MG63 (cell line): Measurements from ENCODE around the gene NCKIPSD. TPM values are rescaled to one million over a fixed set of nuclear protein-coding genes. Genes with fewer than 3 reads are reported as not detected.
A peak's percentile ranks its signal among the peaks of the same experiment; 100 is the strongest.

Source experiments
- DNase-seq: peaks from one replicate; pipeline ENCODE4 v3.0.0-alpha.2; 2020
- H3K27me3 ChIP-seq: fragments of 250-450 bp; sonication (Bioruptor Pico); 2 replicates; pipeline ENCODE4 v1.5.1; 2020; ENCODE audit warnings: mild to moderate bottlenecking, moderate library complexity
- H3K36me3 ChIP-seq: fragments of 250-450 bp; sonication (Bioruptor Pico); 2 replicates; pipeline ENCODE4 v1.5.1; 2020; ENCODE audit warnings: mild to moderate bottlenecking, moderate library complexity
- H3K4me3 ChIP-seq: fragments of 250-450 bp; sonication (Bioruptor Pico); 2 replicates; pipeline ENCODE4 v1.5.1; 2020; ENCODE audit warnings: mild to moderate bottlenecking, moderate library complexity
- H3K9me3 ChIP-seq: fragments of 250-450 bp; sonication (Bioruptor Pico); 2 replicates; pipeline ENCODE4 v1.5.1; 2020; ENCODE audit warnings: mild to moderate bottlenecking, moderate library complexity
- total RNA-seq: library from RNA; depleted of rRNA; stranded (reverse); fragments of >200 nt; shearing (Covaris generic); gene quantifications from 2 replicates; pipeline ENCODE4 v1.2.3, GENCODE V29; 2014; ENCODE audit warnings: low replicate concordance

NCKIPSD gene
- total RNA-seq, 1 experiment from 2014 or later, result 4.8 TPM

DNA sequence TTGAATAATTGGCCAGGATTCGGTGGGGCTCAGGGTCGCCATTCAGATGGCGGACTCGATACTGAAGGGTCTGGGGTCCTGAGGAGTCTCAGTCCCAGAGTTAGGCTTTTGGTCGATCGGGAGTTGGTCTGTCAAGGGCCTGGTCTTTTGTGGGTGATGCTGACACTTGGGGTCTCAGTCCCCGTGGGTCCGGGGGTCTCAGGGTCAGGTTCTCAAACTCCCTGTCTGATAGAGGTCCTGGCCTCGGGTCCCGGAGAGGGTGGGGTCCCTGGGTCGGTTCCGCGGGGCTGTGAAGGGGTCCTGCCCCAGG lies 467 bp downstream of the NCKIPSD start:
- Histone ChIP-seq H3K4me3 (peak overlapping the region; percentile 72), H3K36me3 (peaks cover 5% of the 10 kb centered on the region), H3K27me3 (no peaks in the 10 kb centered on the region), H3K9me3 (no peaks in the 10 kb centered on the region)
- DNase-seq, result no peak

DNA sequence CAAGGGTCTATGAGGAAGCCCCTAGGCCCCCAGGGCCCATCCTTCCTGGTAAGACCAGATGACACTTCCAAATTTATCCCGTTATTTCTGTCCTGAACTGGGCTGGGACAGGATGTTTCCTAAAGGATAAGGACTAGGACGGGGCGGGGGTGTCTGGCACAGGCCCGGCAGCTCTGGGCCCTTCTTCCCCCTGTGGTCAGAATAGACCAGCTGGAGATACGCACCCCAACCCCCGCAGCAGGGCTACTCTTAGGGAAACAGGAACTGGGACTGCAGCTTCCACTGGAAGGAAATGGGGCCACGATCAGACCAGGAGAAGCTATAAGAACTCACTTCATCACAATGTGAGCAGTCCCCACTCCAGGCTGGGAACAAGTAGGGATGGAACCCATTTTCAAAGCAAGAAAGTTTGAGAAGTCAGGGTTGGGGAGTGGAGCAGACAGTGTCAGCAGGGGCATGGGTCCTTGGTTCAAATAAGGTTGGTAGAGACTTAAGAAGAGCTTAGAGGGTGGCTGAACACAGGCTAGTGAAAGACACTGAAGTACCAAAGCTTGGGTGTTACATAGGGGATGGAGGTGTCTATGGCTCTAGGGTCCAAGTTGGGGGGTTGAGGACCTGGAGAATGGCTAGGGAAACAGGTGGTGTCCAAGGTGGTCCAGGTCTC lies 1.1 kb downstream of the NCKIPSD start:
- no peak for DNase-seq
- Histone ChIP-seq H3K36me3 (peaks cover 3% of the 10 kb centered on the region), H3K27me3 (no peaks in the 10 kb centered on the region), H3K4me3 (no peak overlapping the region), H3K9me3 (no peaks in the 10 kb centered on the region)

GRCh38 chr3:48684054-48684349 lies 1.7 kb downstream of the NCKIPSD start:
- peaks cover 3% of the 10 kb centered on the region; the same call in 1 of the 2 replicates for H3K36me3 ChIP-seq
- no peaks in the 10 kb centered on the region for H3K9me3 ChIP-seq
- no peak for DNase-seq
- no peak overlapping the region for H3K4me3 ChIP-seq
- H3K27me3 ChIP-seq, result no peaks in the 10 kb centered on the region

- H3K27me3 ChIP-seq, result no peaks in the 10 kb centered on the region
- H3K36me3 ChIP-seq, result peaks cover 3% of the 10 kb centered on the region; the same call in 1 of the 2 replicates
- no peak for DNase-seq
- no peaks in the 10 kb centered on the region for H3K9me3 ChIP-seq
- H3K4me3 ChIP-seq, result no peak overlapping the region
Measured at GRCh38 chr3:48682786-48683185, 2.9 kb downstream of the NCKIPSD start.

GRCh38 chr3:48681974-48682610 lies 3.6 kb downstream of the NCKIPSD start:
- H3K4me3 ChIP-seq, result no peak overlapping the region
- no peaks in the 10 kb centered on the region for H3K27me3 ChIP-seq
- no peaks in the 10 kb centered on the region for H3K36me3 ChIP-seq
- no peak for DNase-seq
- no peaks in the 10 kb centered on the region for H3K9me3 ChIP-seq

GRCh38 chr3:48681541-48681880 lies 4.2 kb downstream of the NCKIPSD start:
- Histone ChIP-seq H3K36me3 (no peaks in the 10 kb centered on the region), H3K27me3 (no peaks in the 10 kb centered on the region), H3K4me3 (no peak overlapping the region), H3K9me3 (no peaks in the 10 kb centered on the region)
- no peak for DNase-seq

- no peak for DNase-seq
- H3K4me3 ChIP-seq, result no peak overlapping the region
- H3K9me3 ChIP-seq, result no peaks in the 10 kb centered on the region
- H3K36me3 ChIP-seq, result no peaks in the 10 kb centered on the region
- no peaks in the 10 kb centered on the region for H3K27me3 ChIP-seq
Measured at GRCh38 chr3:48680811-48681540, 4.7 kb downstream of the NCKIPSD start.

- no peaks in the 10 kb centered on the region for H3K9me3 ChIP-seq
- no peaks in the 10 kb centered on the region for H3K36me3 ChIP-seq
- no peak overlapping the region for H3K4me3 ChIP-seq
- no peak for DNase-seq
- no peaks in the 10 kb centered on the region for H3K27me3 ChIP-seq
Measured at GRCh38 chr3:48679411-48680391, 6.0 kb downstream of the NCKIPSD start.

DNA sequence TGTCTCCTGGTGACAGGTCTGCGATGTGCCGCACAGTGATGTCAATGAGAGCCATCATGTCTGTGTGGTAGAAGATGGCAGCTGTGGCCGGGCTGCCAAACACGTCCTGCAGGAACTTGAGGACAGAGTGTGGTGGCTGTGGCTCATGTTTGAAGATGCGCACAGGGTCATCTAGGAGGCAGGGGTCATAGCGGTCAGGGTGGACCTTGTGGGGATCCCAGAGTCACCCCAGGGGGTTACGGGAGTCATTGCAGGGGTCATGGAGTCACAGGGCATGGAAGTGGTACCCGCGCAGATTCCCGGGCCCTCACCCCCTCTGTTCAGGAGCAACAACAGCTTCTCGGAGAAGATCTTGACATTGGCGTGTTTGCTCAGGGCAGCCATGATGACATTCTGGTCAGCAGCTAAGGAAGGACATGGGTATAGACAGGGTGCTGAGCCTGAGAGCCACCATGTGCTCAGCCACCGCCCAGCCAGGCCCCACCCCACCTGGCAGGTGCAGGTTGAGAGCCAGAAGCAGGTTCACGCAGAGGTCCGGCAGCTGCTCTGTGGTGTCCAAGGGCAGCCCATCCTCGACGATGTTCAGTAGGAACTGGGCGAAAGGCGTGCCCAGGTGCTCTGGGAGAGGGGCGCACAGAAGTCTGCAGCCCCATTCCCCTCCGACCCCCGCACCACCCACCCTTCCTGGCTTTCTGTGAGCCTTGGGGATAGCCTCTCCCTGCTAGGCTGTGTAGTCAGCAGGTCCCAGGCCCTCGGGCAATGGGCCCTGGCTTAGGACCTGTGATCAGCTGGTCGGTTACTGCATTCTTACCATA lies 6.9 kb downstream of the NCKIPSD start:
- no peak for DNase-seq
- no peak overlapping the region for H3K4me3 ChIP-seq
- no peaks in the 10 kb centered on the region for H3K27me3 ChIP-seq
- no peaks in the 10 kb centered on the region for H3K36me3 ChIP-seq
- no peaks in the 10 kb centered on the region for H3K9me3 ChIP-seq

DNA sequence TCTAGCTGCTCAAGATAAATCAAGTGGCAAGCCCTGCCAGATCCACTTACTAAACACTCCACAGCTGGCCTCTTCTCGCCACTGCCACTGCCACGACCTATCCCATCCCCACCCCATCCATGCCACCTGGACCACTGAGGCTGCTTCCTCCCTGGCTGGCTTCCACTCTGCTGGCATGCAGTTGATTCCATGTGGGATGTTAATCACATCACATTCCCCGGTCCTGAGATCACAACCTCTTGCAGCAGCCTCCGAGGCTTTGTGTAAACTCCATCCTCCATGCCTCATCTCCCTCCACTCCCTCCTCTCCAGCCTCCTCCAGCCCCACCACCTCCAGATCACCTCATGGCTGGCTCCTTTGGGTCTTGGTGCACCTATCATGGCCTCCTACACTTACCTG lies 7.7 kb downstream of the NCKIPSD start:
- no peak for DNase-seq
- Histone ChIP-seq H3K9me3 (no peaks in the 10 kb centered on the region), H3K36me3 (no peaks in the 10 kb centered on the region), H3K27me3 (no peaks in the 10 kb centered on the region), H3K4me3 (no peak overlapping the region)

DNA sequence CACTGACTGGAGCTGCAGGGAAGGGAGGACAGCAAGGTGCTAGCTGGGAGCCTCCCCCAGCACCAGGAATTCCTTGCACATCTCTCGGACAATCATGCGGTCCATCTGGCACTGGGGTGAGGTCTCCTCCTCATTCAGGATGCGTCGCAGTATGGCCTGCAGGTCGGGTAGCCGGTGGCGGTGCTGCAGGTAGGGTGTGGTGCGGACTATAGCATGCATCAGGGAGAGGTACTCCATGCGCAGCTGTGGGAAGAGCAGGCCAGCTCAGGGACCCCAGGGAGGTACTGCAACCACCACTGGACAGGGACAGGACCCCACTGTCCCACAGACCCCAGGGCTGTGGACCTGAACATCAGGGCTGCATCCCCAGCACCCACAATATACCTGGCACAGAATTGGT lies 11.2 kb downstream of the NCKIPSD start:
- H3K36me3 ChIP-seq, result no peaks in the 10 kb centered on the region
- DNase-seq, result no peak
- no peaks in the 10 kb centered on the region for H3K27me3 ChIP-seq
- H3K9me3 ChIP-seq, result no peaks in the 10 kb centered on the region
- H3K4me3 ChIP-seq, result no peak overlapping the region

DNA sequence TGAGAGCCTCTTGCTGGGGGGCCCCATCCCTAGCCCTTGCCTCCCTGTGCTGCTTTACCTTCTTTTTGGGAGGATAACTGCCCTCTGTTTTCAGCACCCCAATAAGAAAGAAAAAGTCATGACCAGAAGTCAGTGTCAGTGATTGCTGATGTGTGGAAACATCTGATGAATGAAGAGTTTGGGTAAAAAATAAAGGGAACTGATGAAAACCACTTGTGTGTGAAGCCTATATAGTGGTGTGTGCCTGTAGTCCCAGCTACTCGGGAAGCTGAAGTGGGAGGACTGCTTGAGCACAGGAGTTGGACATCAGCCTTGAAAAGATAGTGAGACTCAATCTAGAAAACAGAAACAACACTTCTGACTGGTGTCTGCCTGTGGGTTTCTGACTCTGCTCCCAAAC lies 13.2 kb downstream of the NCKIPSD start:
- no peaks in the 10 kb centered on the region for H3K9me3 ChIP-seq
- no peaks in the 10 kb centered on the region for H3K36me3 ChIP-seq
- no peak for DNase-seq
- H3K27me3 ChIP-seq, result no peaks in the 10 kb centered on the region
- H3K4me3 ChIP-seq, result no peak overlapping the region

DNA sequence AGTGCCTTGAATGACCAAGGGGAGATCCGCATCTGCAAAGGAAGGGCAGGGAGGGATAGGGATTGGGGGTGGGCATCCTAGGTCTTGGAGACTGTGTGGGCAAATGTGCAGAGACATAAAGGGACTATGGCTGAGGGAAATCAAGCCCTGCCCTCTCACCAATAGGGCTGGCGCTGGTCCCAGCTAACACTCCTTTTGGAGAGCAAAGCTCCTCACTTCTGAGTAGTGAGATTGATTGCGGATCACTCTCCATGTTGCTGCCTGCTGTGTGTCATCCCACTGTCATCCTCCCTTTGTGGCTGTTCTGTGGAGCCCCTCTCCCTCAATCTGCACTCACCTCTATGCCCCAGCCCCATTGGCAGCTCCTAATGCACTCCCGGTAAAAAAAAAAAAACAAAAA lies 20.8 kb downstream of the NCKIPSD start:
- Histone ChIP-seq H3K9me3 (no peaks in the 10 kb centered on the region), H3K4me3 (no peak overlapping the region), H3K36me3 (no peaks in the 10 kb centered on the region), H3K27me3 (0 out of 2 replicates have a peak, but pooled peaks cover 2% of the 10 kb centered on the region)
- DNase-seq, result no peak

DNA sequence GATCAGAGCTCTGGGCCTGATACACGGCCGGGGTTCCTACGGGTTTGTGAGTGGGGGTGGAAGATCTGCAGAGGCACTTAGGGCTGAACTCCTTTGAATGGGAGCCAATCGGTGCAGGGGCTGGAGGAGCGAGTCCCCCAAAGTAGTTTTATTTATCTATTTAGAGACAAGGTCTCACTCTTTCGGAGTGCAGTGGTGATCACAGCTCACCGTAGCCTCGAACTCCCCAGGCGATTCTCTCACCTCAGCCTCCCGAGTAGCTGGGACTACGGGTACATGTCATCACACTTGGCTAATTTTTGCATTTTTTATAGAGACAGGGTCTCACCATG lies 21.4 kb downstream of the NCKIPSD start:
- no peak for DNase-seq
- H3K36me3 ChIP-seq, result no peaks in the 10 kb centered on the region
- H3K9me3 ChIP-seq, result no peaks in the 10 kb centered on the region
- 0 out of 2 replicates have a peak, but pooled peaks cover 2% of the 10 kb centered on the region for H3K27me3 ChIP-seq
- no peak overlapping the region; the same call in 1 of the 2 replicates for H3K4me3 ChIP-seq

DNA sequence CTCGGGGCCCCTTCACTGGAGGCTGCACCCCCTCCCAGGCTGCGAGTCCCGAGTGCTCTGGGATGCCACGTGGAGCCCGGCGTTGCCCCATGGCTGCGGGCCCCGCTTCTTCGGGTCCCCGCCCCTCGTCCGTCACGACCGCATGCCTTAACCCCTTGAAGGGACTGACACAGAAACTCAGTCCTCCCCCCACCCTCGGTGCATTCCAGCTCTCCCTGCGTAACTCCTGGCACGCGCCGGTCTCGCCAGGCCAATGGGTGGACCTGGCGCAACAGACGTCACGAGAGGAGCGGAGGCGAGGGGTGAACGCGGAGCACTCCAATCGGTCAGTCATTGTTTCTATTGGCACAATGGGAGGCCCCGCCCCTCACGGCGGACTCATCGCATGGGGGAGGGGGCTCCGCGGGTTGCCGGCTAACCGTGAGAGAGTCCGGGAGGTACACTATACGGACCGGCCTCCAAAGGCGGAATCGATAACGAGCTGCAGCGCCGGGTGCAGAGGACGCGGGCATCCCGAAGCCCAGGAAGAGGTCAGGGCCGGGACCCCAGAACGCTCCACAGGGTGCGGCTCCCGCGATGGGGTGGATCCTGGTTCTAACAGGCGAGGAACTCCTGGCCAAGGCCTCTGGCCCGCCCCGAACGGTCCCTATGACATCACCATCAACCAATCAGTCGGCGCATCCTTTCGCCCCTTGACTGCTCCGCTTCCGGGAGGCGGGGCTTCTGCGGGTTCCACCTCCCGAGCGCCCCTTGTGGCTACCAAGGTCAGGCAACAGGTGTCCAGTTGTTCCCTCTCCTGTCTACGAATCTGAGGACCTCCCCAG lies 22.0 kb downstream of the NCKIPSD start:
- peak overlapping the region; percentile 52 for H3K4me3 ChIP-seq
- peak; percentile 93 for DNase-seq

More for the DNA sequence above, 22.0 kb downstream of the NCKIPSD start:
- 0 out of 2 replicates have a peak, but pooled peaks cover 2% of the 10 kb centered on the region for H3K27me3 ChIP-seq
- no peaks in the 10 kb centered on the region for H3K9me3 ChIP-seq
- no peaks in the 10 kb centered on the region for H3K36me3 ChIP-seq
